Stomach smooth muscle (tissue), 2 donors: ENCODE data around the gene HIP1R.

ENCODE experiments used
- H3K27ac ChIP-seq: one replicate; pipeline ENCODE4 v1.7.0; 2013; ENCODE audit warnings: mild to moderate bottlenecking, low read length, inconsistent platforms
- H3K27me3 ChIP-seq, 2 donors: one replicate each; pipeline ENCODE4 v1.7.0; 2013; ENCODE audit warnings: low read length in 2 of 2; ENCODE audit not compliant: insufficient read depth in 2 of 2, control insufficient read depth in 1 of 2
- H3K36me3 ChIP-seq, 2 donors: one replicate each; pipeline ENCODE4 v1.7.0; 2013; ENCODE audit warnings: low read length in 2 of 2; ENCODE audit not compliant: control insufficient read depth in 2 of 2, insufficient read depth in 2 of 2
- H3K4me1 ChIP-seq: one replicate; pipeline ENCODE4 v1.7.0; 2013; ENCODE audit warnings: low read length; ENCODE audit not compliant: control insufficient read depth, insufficient read depth
- H3K4me3 ChIP-seq, 2 donors: one replicate each; pipeline ENCODE4 v1.7.0; 2013; ENCODE audit warnings: low read length in 2 of 2
- H3K9ac ChIP-seq, 2 donors: one replicate each; pipeline ENCODE4 v1.7.0; 2013; ENCODE audit warnings: low read length in 2 of 2, mild to moderate bottlenecking in 1 of 2
- H3K9me3 ChIP-seq, 2 donors: one replicate each; pipeline ENCODE4 v1.7.0; 2013; ENCODE audit warnings: low read length in 2 of 2; ENCODE audit not compliant: control insufficient read depth in 2 of 2
- donor health status: healthy.
- donor health status: Pancreatic carcinoma.

Gene HIP1R

GRCh38 chr12:122864894-122865253 is 29.6 kb downstream of the HIP1R start:
- H3K36me3 ChIP-seq, result peaks cover 22 to 26% of the 10 kb centered on the region in 2 donors
- no peak overlapping the region for H3K4me3 ChIP-seq
- H3K27me3 ChIP-seq, result no peaks in the 10 kb centered on the region
- H3K27ac ChIP-seq, result no peak overlapping the region
- no peak overlapping the region for H3K9ac ChIP-seq
- peaks cover 17% of the 10 kb centered on the region for H3K4me1 ChIP-seq
- no peaks in the 10 kb centered on the region for H3K9me3 ChIP-seq

- Histone ChIP-seq H3K4me1 (peaks cover 15% of the 10 kb centered on the region), H3K36me3 (peaks cover 28 to 31% of the 10 kb centered on the region in 2 donors), H3K4me3 (no peak overlapping the region), H3K27ac (no peak overlapping the region), H3K9me3 (no peaks in the 10 kb centered on the region), H3K9ac (no peak overlapping the region), H3K27me3 (no peaks in the 10 kb centered on the region)
Measured at GRCh38 chr12:122865268-122866231, 30.3 kb downstream of the HIP1R start.

- Histone ChIP-seq H3K27ac (no peak overlapping the region), H3K9ac (no peak overlapping the region), H3K36me3 (peaks cover 28 to 31% of the 10 kb centered on the region in 2 donors), H3K9me3 (no peaks in the 10 kb centered on the region), H3K4me3 (no peak overlapping the region), H3K4me1 (peaks cover 20% of the 10 kb centered on the region), H3K27me3 (no peaks in the 10 kb centered on the region)
Measured at GRCh38 chr12:122866379-122866778, 31.1 kb downstream of the HIP1R start.

GRCh38 chr12:122866950-122867607 is 31.8 kb downstream of the HIP1R start:
- Histone ChIP-seq H3K27me3 (no peaks in the 10 kb centered on the region), H3K4me3 (no peak overlapping the region), H3K9ac (no peak overlapping the region), H3K4me1 (peaks cover 27% of the 10 kb centered on the region), H3K9me3 (no peaks in the 10 kb centered on the region), H3K27ac (no peak overlapping the region), H3K36me3 (peaks cover 28 to 31% of the 10 kb centered on the region in 2 donors)

- Histone ChIP-seq H3K27ac (no peak overlapping the region), H3K9me3 (no peaks in the 10 kb centered on the region), H3K27me3 (no peaks in the 10 kb centered on the region), H3K4me1 (peaks cover 30% of the 10 kb centered on the region), H3K9ac (no peak overlapping the region), H3K36me3 (peaks cover 28 to 31% of the 10 kb centered on the region in 2 donors), H3K4me3 (no peak overlapping the region)
Measured at GRCh38 chr12:122867691-122868461, 32.6 kb downstream of the HIP1R start.

- no peak overlapping the region for H3K27ac ChIP-seq
- H3K4me1 ChIP-seq, result peaks cover 34% of the 10 kb centered on the region
- H3K27me3 ChIP-seq, result no peaks in the 10 kb centered on the region
- no peak overlapping the region for H3K4me3 ChIP-seq
- H3K36me3 ChIP-seq, result peaks cover 28 to 31% of the 10 kb centered on the region in 2 donors
- no peak overlapping the region for H3K9ac ChIP-seq
- H3K9me3 ChIP-seq, result no peaks in the 10 kb centered on the region
Measured at GRCh38 chr12:122868471-122869177, 33.4 kb downstream of the HIP1R start.

GRCh38 chr12:122869207-122869973 is 34.1 kb downstream of the HIP1R start:
- H3K4me3 ChIP-seq, result no peak overlapping the region
- H3K9ac ChIP-seq, result no peak overlapping the region
- no peaks in the 10 kb centered on the region for H3K9me3 ChIP-seq
- peaks cover 28 to 31% of the 10 kb centered on the region in 2 donors for H3K36me3 ChIP-seq
- no peak overlapping the region for H3K27ac ChIP-seq
- H3K27me3 ChIP-seq, result no peaks in the 10 kb centered on the region
- H3K4me1 ChIP-seq, result peaks cover 34% of the 10 kb centered on the region

GRCh38 chr12:122870163-122870842 is 35.0 kb downstream of the HIP1R start:
- Histone ChIP-seq H3K4me3 (no peak overlapping the region), H3K9ac (no peak overlapping the region), H3K27me3 (no peaks in the 10 kb centered on the region), H3K4me1 (peaks cover 34% of the 10 kb centered on the region), H3K9me3 (no peaks in the 10 kb centered on the region), H3K36me3 (peaks cover 26 to 28% of the 10 kb centered on the region in 2 donors), H3K27ac (no peak overlapping the region)

GRCh38 chr12:122870867-122871664 is 35.8 kb downstream of the HIP1R start:
- no peaks in the 10 kb centered on the region for H3K9me3 ChIP-seq
- H3K4me3 ChIP-seq, result peak overlapping the region in 1 of 2 donors; percentile 59
- peaks cover 34% of the 10 kb centered on the region for H3K4me1 ChIP-seq
- H3K36me3 ChIP-seq, result peaks cover 26 to 28% of the 10 kb centered on the region in 2 donors
- H3K9ac ChIP-seq, result peak overlapping the region in 1 of 2 donors; percentile 64
- H3K27ac ChIP-seq, result peak overlapping the region; percentile 49
- H3K27me3 ChIP-seq, result no peaks in the 10 kb centered on the region
